ENCODE results near the gene KRTAP9-9. TPM values are rescaled to one million over a fixed set of nuclear protein-coding genes. Genes with fewer than 3 reads are reported as not detected.

The KRTAP9-9 gene

Small RNA genes lying within 50 kb of the gene (small RNA-seq; reads per million reads assigned to genes)
- gene KRTAP9-10P (ENCODE audit: low read depth) = not detected
